H1 (cell line): ENCODE measurements around the gene DCAF4L1. TPM values are rescaled to one million over a fixed set of nuclear protein-coding genes. Genes with fewer than 3 reads are reported as not detected.

ENCODE experiments used
- CTCF ChIA-PET: fragments of 300-600 bp; sonication (Branson Sonifier 250); formaldehyde crosslinking; loops from one replicate; lab custom pipeline; 2021; ENCODE audit not compliant: partially characterized antibody; lab: Charles Lee
- POLR2A ChIA-PET: fragments of 300-600 bp; sonication (Branson Sonifier 250); formaldehyde crosslinking; loops from one replicate; lab custom pipeline; 2021; ENCODE audit warnings: inconsistent platforms; ENCODE audit not compliant: partially characterized antibody; lab: Charles Lee
- DNase-seq, 2 experiments: peaks; one replicate each; pipeline versions ENCODE4 v3.0.0 to v3.0.0-alpha.2; 2010 to 2022; ENCODE audit warnings: low spot score in 2 of 2, low read depth in 1 of 2, mixed read lengths in 1 of 2
- FAIRE-seq: peaks from 2 replicates; lab custom pipeline; 2011; peaks lifted over from hg19 to GRCh38; lab: Jason Lieb, UNC
- H2AFZ ChIP-seq: 2 replicates; pipeline ENCODE4 v1.8.1; 2012; ENCODE audit warnings: low read length, inconsistent platforms
- H2AK5ac ChIP-seq: 2 replicates; pipeline ENCODE4 v1.6.1; 2013; ENCODE audit warnings: low read depth, low read length
- H2BK120ac ChIP-seq: replicated peaks from 2 replicates; pipeline ENCODE3; 2013; ENCODE audit warnings: low read depth, low read length, inconsistent platforms
- H2BK12ac ChIP-seq: 2 replicates; pipeline ENCODE4 v1.6.1; 2013; ENCODE audit warnings: low read depth, low read length
- H2BK15ac ChIP-seq: 2 replicates; pipeline ENCODE4 v1.6.1; 2013; ENCODE audit warnings: low read length
- H2BK20ac ChIP-seq: 2 replicates; pipeline ENCODE4 v1.6.1; 2013; ENCODE audit warnings: low read length
- H2BK5ac ChIP-seq: 2 replicates; pipeline ENCODE4 v1.6.1; 2013; ENCODE audit warnings: low read depth, low read length
- H3K14ac ChIP-seq: 2 replicates; pipeline ENCODE4 v1.6.1; 2013; ENCODE audit warnings: inconsistent platforms; ENCODE audit not compliant: insufficient read length
- H3K18ac ChIP-seq: 2 replicates; pipeline ENCODE4 v1.6.1; 2013; ENCODE audit warnings: low read length; ENCODE audit errors: extremely low read depth
- H3K23ac ChIP-seq: 2 replicates; pipeline ENCODE4 v1.6.1; 2013; ENCODE audit warnings: inconsistent platforms; ENCODE audit not compliant: insufficient read length
- H3K23me2 ChIP-seq: 2 replicates; pipeline ENCODE4 v1.6.1; 2013; ENCODE audit warnings: low read depth, low read length
- H3K27ac ChIP-seq: 2 replicates; pipeline ENCODE4 v1.6.1; 2011; ENCODE audit warnings: low read depth, low read length, inconsistent platforms
- H3K27me3 ChIP-seq, 4 experiments: replicated peaks in 1 of 4; 1 replicate in 1 of 4; 2 replicates in 3 of 4; pipeline versions ENCODE4 v1.6.1 to v1.8.1; 2011 to 2013; ENCODE audit warnings: low read length in 3 of 4, mild to moderate bottlenecking in 3 of 4, inconsistent platforms in 2 of 4, mixed read lengths in 2 of 4, moderate library complexity in 1 of 4; ENCODE audit not compliant: control insufficient read depth in 3 of 4, insufficient read depth in 3 of 4; ENCODE audit errors: extremely low read depth in 1 of 4
- H3K36me3 ChIP-seq, 4 experiments: 2 replicates each; pipeline versions ENCODE4 v1.6.1 to v1.8.1; 2011 to 2013; ENCODE audit warnings: mild to moderate bottlenecking in 4 of 4, low read length in 3 of 4, moderate library complexity in 2 of 4, control low read depth in 1 of 4, inconsistent platforms in 1 of 4; ENCODE audit not compliant: insufficient read depth in 4 of 4, control insufficient read depth in 2 of 4
- H3K4ac ChIP-seq: replicated peaks from 2 replicates; pipeline ENCODE3; 2013; ENCODE audit warnings: low read length, low read depth, mixed read lengths, inconsistent platforms; ENCODE audit not compliant: insufficient read length
- H3K4me1 ChIP-seq, 4 experiments: replicated peaks in 1 of 4; 1 replicate in 1 of 4; 2 replicates in 3 of 4; pipeline versions ENCODE4 v1.6.1 to v1.8.1; 2011 to 2013; ENCODE audit warnings: low read length in 3 of 4, inconsistent platforms in 2 of 4, mixed read lengths in 1 of 4; ENCODE audit not compliant: insufficient read depth in 4 of 4, control insufficient read depth in 3 of 4
- H3K4me2 ChIP-seq, 2 experiments: 2 replicates each; pipeline versions ENCODE4 v1.6.1 to v1.8.1; 2011 to 2013; ENCODE audit warnings: low read depth in 2 of 2, low read length in 2 of 2, control low read depth in 1 of 2, inconsistent platforms in 1 of 2, mild to moderate bottlenecking in 1 of 2; ENCODE audit not compliant: insufficient read depth in 1 of 2
- H3K4me3 ChIP-seq, 4 experiments: fragments of 200-600, 300-600 bp in 1 of 4; sonication (generic), shearing (Covaris generic), sonication (Bioruptor Twin) in 1 of 4; 2 replicates each; pipeline versions ENCODE4 v1.5.1 to v1.8.1; 2011 to 2016; ENCODE audit warnings: low read length in 4 of 4, low read depth in 3 of 4, control low read depth in 2 of 4, inconsistent platforms in 2 of 4, mild to moderate bottlenecking in 2 of 4, mixed read lengths in 1 of 4, moderate library complexity in 1 of 4; ENCODE audit not compliant: insufficient read depth in 2 of 4; ENCODE audit errors: extremely low read depth in 1 of 4
- H3K56ac ChIP-seq: replicated peaks from 2 replicates; pipeline ENCODE3; 2013; ENCODE audit warnings: low read depth, mild to moderate bottlenecking, mixed read lengths, low read length, inconsistent platforms; ENCODE audit not compliant: insufficient read length
- H3K79me1 ChIP-seq: 2 replicates; pipeline ENCODE4 v1.6.1; 2013; ENCODE audit warnings: low read depth, low read length, control low read depth
- H3K79me2 ChIP-seq, 2 experiments: 2 replicates each; pipeline versions ENCODE4 v1.6.1 to v1.8.1; 2012 to 2013; ENCODE audit warnings: low read length in 2 of 2, mild to moderate bottlenecking in 2 of 2, inconsistent platforms in 1 of 2; ENCODE audit not compliant: insufficient read depth in 2 of 2, control insufficient read depth in 1 of 2
- H3K9ac ChIP-seq, 4 experiments: replicated peaks in 1 of 4; 1 replicate in 1 of 4; 2 replicates in 3 of 4; pipeline versions ENCODE4 v1.6.1 to v1.8.1; 2011 to 2013; ENCODE audit warnings: low read depth in 3 of 4, low read length in 3 of 4, control low read depth in 2 of 4, mild to moderate bottlenecking in 2 of 4, moderate library complexity in 2 of 4, inconsistent platforms in 1 of 4; ENCODE audit errors: extremely low read depth in 1 of 4
- H3K9me3 ChIP-seq, 2 experiments: 2 replicates each; pipeline versions ENCODE4 v1.6.1 to v1.8.1; 2012 to 2013; ENCODE audit warnings: mild to moderate bottlenecking in 2 of 2, moderate library complexity in 2 of 2, control low read depth in 1 of 2, inconsistent platforms in 1 of 2, low read depth in 1 of 2, low read length in 1 of 2, mixed read lengths in 1 of 2; ENCODE audit not compliant: insufficient read depth in 2 of 2
- H4K20me1 ChIP-seq, 2 experiments: replicated peaks in 1 of 2; 2 replicates each; pipeline versions ENCODE3 to v1.8.1; 2011 to 2013; ENCODE audit warnings: inconsistent platforms in 2 of 2, low read length in 2 of 2, mild to moderate bottlenecking in 1 of 2; ENCODE audit not compliant: insufficient read depth in 2 of 2, control insufficient read depth in 1 of 2
- H4K5ac ChIP-seq: 2 replicates; pipeline ENCODE4 v1.6.1; 2013; ENCODE audit warnings: low read length, low read depth, mixed read lengths, inconsistent platforms; ENCODE audit not compliant: insufficient read length
- H4K8ac ChIP-seq: 2 replicates; pipeline ENCODE4 v1.8.0; 2013; ENCODE audit warnings: mild to moderate bottlenecking, moderate library complexity, low read length, inconsistent platforms; ENCODE audit not compliant: insufficient read depth; ENCODE audit errors: extremely low read depth
- H4K91ac ChIP-seq: replicated peaks from 2 replicates; pipeline ENCODE3; 2013; ENCODE audit warnings: low read length, mixed read lengths, inconsistent platforms; ENCODE audit not compliant: insufficient read length
- CBX8 ChIP-seq: fragments of 300-800, 300-1000 bp; sonication (generic); IDR thresholded peaks from 2 replicates; pipeline ENCODE4 v1.7.1; 2016; ENCODE audit warnings: low read depth, low read length, borderline replicate concordance
- SP2 ChIP-seq: IDR thresholded peaks from 2 replicates; pipeline ENCODE4 v1.6.1; 2012; ENCODE audit warnings: mild to moderate bottlenecking, low read length, inconsistent platforms
- polyA plus RNA-seq, 7 experiments: library from polyadenylated mRNA; depleted of rRNA in 3 of 7; stranded (reverse) in 5 of 7; unstranded in 2 of 7; fragments of >200 nt in 5 of 7; fragments of 200-250 nt in 2 of 7; gene quantifications; 1 replicate in 5 of 7; 2 replicates in 1 of 7; 4 replicates in 1 of 7; pipeline versions ENCODE4 v1.2.1 to v1.2.3, GENCODE V29; 2011 to 2013; ENCODE audit warnings: missing spikeins in 2 of 7, mixed read lengths in 2 of 7
- total RNA-seq: library from RNA; stranded (reverse); fragmentation: NEBNext Ultra II Directional; extraction: Animal tissue kit (Norgen Biotek cat#: 25700); gene quantifications from 2 replicates; pipeline ENCODE4 v1.2.1, GENCODE V29; 2021

The DCAF4L1 gene
- total and polyA plus RNA-seq, 2 of the 8 experiments (the other 6 are each of a cell fraction or from before 2014, with no cell fraction given) = 0.06 to 0.15 TPM

GRCh38 chr4:41944089-41944488 lies 37.5 kb upstream of the DCAF4L1 start:
- POLR2A ChIA-PET = interaction anchor here (2.8 kb wide), 1 partner anchor 9 kb away, joined by 10 read pairs; the partner anchor contains the start of gene TMEM33
- H4K20me1 ChIP-seq = peaks cover 0 to 2% of the 10 kb centered on the region in 2 experiments
- no peak overlapping the region for H3K18ac ChIP-seq
- H4K5ac ChIP-seq = no peak overlapping the region
- CTCF ChIA-PET = no interaction called here
- no peaks in the 10 kb centered on the region for H3K4me1 ChIP-seq
- H3K14ac ChIP-seq = no peak overlapping the region
- no peaks in the 10 kb centered on the region for H3K79me1 ChIP-seq
- no peak overlapping the region for H2BK20ac ChIP-seq
- no peak overlapping the region for H2BK15ac ChIP-seq
- H3K4me2 ChIP-seq = no peak overlapping the region
- no peak overlapping the region for H2AFZ ChIP-seq
- no peak overlapping the region for H3K56ac ChIP-seq
- no peaks in the 10 kb centered on the region for H3K9me3 ChIP-seq
- no peaks in the 10 kb centered on the region for H3K23me2 ChIP-seq
- H3K79me2 ChIP-seq = peaks cover 0 to 26% of the 10 kb centered on the region in 2 experiments; a peak in 3 of 4 replicates
- H3K27me3 ChIP-seq = no peaks in the 10 kb centered on the region
- no peak overlapping the region for H4K8ac ChIP-seq
- peaks cover 1 to 74% (median 15%) of the 10 kb centered on the region in 4 experiments; a peak in 6 of 8 replicates for H3K36me3 ChIP-seq
- no peak overlapping the region for H2AK5ac ChIP-seq
- DNase-seq = no peak
- no peak for FAIRE-seq
- H3K4ac ChIP-seq = no peak overlapping the region
- no peak overlapping the region for H3K23ac ChIP-seq
- no peak overlapping the region for H3K4me3 ChIP-seq
- H3K27ac ChIP-seq = no peak overlapping the region
- H2BK120ac ChIP-seq = no peak overlapping the region
- H3K9ac ChIP-seq = no peak overlapping the region
- no peak for TF ChIP-seq SP2
- no peak for TF ChIP-seq CBX8
- no peak overlapping the region for H2BK12ac ChIP-seq
- H2BK5ac ChIP-seq = no peak overlapping the region
- H4K91ac ChIP-seq = no peak overlapping the region
